Hematopoietic multipotent progenitor cell treated with erythropoietin and hydrocortisone succinate and interleukin-3 and kit ligand, for 15 days (in vitro differentiated cells): ENCODE data around the gene CRY2.
"Not testable (repeated sequence)": the region's sequence is repeated elsewhere in the genome, so short reads cannot be mapped to it uniquely, and the experiment has no call there.

Experiments
- DNase-seq: peaks from one replicate; pipeline ENCODE4 v3.0.0-alpha.2; 2015; ENCODE audit warnings: low spot score

The CRY2 gene

GRCh38 chr11:45899448-45900174, 52.3 kb downstream of the CRY2 start:
- no peak for DNase-seq

- DNase-seq, result not testable (repeated sequence)
These were observed 53.0 kb downstream of the CRY2 start for GRCh38 chr11:45900175-45900800.

GRCh38 chr11:45900916-45901617, 53.8 kb downstream of the CRY2 start:
- DNase-seq, result no peak

DNA sequence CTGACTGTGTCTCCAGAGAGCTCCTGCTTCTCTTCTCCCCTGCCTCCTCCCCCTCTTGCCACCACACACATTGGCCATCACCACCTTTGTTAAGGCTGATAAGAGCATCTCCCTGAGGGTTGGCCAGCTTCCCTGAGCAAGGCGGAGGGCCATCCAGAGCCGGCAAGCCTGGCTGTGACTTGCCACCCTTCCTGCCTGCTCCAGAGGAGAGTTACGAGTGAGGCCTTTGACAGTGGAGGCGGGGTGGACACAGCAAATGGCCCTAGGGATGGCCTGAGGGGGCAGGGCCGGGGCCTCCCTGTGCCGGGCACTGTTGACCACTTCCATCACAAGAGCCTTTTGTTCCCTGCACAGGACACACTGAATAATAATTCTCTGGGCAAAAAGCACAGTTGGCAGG, 54.4 kb downstream of the CRY2 start:
- DNase-seq, result no peak

DNA sequence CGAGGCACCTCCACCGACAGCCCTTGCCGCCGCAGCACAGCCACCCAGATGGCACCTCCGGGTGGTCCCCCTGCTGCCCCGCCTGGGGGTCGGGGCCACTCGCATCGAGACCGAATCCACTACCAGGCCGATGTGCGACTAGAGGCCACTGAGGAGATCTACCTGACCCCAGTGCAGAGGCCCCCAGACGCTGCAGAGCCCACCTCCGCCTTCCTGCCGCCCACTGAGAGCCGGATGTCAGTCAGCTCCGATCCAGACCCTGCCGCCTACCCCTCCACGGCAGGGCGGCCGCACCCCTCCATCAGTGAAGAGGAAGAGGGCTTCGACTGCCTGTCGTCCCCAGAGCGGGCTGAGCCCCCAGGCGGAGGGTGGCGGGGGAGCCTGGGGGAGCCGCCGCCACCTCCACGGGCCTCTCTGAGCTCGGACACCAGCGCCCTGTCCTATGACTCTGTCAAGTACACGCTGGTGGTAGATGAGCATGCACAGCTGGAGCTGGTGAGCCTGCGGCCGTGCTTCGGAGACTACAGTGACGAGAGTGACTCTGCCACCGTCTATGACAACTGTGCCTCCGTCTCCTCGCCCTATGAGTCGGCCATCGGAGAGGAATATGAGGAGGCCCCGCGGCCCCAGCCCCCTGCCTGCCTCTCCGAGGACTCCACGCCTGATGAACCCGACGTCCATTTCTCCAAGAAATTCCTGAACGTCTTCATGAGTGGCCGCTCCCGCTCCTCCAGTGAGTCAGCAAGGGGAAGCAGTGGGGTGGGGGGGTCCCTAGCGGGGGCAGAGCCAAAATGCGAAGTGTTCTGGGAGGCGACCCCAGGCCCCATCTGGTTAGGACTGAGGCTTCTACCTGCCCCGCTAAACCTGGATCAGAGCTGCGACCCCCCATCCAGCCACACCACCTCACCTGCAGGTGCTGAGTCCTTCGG, 55.4 kb downstream of the CRY2 start:
- DNase-seq, result no peak

- no peak for DNase-seq
These were observed 57.1 kb downstream of the CRY2 start for GRCh38 chr11:45904309-45904915.

DNA sequence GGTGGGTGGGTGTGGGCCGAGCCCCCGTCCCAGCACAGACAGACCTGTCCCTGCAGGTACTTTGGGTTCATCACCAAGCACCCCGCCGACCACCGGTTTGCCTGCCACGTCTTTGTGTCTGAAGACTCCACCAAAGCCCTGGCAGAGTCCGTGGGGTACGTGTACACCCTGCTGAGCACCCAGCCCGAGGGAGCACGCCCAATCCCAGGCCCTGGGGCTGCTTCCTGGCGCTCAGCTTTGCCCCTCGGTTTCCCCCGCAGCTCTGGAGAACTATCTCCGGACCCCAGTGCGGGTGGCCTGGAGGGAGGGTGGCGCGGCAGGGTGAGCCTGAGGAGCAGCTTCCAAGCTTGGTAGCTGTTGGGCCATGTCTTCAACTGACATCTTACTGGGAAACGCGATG, 57.8 kb downstream of the CRY2 start:
- DNase-seq, result no peak

GRCh38 chr11:45905576-45905975, 58.3 kb downstream of the CRY2 start:
- DNase-seq, result not testable (repeated sequence)

DNA sequence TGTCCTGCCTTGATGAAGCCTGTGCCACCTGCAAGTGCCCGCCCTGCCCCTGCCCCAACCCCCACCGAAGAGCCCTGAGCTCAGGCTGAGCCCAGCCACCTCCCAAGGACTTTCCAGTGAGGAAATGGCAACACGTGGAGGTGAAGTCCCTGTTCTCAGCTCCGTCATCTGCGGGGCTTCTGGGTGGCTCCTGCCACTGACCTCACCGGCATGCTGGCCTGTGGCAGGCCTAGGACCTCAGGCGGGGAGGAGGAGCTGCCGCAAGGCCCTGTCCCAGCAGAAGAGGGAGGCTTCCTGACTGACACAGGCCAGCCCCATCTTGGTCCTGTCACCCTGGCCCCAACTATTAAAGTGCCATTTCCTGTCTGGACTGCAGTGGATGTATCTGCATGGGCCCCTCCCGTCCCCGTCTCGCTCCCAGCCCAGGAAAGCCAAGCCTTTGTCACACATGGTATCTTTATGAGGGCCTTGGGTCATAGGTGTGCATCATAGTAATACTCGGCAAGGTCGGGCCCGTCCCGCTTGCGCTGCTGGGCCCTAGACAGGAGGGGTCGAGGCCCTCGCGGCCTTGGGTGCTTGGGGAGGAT, 58.9 kb downstream of the CRY2 start:
- no peak for DNase-seq

DNA sequence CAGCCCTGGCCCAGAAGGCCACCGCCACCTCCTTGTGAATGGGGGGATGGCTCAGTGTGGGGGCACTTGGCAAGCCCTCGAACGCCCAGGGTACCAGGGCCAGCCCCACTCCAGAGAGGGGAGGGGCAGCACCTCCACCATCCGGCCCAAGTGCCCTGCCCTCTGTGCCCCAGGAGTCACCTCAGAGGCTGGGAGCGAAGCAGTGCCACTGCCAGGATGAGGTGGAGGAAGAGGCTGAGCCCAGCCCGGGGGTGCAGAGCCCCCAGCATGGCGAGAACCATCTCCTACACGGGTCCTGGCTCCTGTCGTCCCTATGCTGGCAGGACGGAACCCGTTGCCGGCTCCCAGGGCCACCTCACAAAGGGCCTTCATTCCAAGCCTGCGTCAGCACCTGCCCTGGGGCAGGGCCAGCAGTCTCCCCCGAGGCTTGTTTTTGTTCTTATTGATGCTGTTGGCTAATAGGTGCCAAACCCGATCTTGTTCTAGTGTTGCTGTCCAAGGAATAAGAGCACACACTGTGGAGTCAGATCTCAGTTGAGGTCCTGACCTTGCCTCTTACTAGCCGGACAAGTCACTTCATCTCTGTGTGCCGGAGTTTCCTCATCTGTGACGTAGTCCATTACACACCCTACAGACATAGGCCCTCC, 59.8 kb downstream of the CRY2 start, which contains the start of gene FREY1:
TSS of gene FREY1 (minus strand) at position 307 of the 647 bp plus-strand sequence. CDS start at position 281, 26 bp downstream.
- DNase-seq, result no peak

- DNase-seq, result no peak
These were observed 60.7 kb downstream of the CRY2 start for GRCh38 chr11:45907911-45908370.

DNA sequence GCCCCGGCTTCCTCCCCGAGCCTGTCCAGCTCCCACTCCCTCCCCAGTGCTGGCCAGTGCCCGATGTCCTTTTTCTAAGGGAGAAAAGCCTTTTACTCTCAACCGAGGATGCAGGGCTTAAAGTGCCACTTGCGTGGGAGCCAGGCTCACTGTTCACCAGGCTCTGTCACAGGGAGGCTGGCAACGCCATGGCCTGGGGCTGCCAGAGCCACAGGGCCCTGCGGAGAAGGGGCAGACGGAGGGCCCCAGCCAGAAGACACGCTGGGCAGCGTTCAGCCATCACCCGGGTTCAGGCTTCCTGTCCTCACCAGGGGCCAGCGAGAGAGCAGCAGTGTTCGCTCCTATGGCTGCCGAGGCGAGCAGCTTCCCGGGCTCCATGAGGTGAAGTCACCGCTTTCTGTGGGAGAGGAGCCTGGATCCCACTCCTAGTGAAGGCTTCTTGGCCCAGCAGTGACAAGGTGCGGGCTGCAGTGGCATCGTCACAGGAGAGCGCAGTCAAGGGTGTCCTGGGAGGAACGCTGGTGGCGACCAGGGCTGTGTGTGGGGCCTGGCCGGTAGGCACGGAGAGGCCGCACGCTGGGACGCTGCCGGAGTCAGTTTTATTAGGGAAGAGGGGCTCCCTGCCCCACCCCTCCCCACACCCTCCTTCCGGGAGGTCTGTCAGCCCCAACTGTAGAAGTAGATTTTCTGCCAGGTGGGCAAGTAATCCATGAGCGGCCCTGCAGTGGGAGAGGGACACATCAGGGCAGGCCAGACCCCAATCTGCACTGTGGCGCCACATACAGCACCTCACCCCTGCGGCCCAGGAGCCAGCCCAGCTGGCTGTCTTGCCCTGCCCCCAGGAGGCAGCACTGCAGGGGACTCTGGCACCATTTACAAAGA, 62.6 kb downstream of the CRY2 start:
- DNase-seq, result no peak

- no peak for DNase-seq
These were observed 63.3 kb downstream of the CRY2 start for GRCh38 chr11:45910623-45911022.

DNA sequence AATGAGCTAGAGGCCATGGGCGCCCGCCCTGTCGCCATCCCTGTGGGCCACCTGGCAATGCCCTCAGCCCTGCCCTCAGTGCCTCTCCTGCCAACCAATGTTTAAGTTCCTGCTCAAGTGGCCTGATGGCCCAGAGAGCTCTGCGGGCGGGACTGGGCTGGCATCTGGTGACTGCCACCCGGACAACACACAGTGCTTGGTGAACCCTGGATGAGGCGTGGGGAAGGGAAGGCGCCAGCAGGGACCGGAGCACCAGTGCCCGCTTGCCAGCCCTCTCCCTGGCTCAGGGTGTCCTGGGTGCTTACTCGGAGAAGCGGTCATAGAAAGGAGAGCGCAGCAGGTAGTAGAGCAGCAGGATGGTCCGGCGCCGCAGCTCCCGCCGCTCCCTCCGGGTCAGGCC, 66.2 kb downstream of the CRY2 start:
- DNase-seq, result no peak

- DNase-seq, result no peak
These were observed 66.8 kb downstream of the CRY2 start for GRCh38 chr11:45913942-45914635.

DNA sequence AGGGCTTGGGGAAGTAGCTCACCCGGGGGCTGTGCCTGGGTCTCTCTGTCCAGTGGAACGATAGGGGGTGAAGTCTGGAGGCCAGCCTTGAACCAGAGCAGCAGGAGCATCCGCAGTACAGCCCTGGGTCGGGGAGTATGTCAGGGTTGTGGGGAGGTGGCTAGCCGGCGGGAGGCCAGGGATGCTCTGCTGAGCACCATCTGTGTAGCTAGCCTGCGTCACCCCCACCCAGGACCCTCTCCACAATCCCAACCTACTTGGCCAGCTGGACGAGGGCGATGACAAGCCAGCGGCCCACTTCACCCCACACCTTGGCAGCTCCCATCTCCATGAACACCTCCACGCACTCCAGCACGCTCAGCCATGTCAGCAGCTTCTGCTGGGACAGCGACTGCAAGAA, 68.2 kb downstream of the CRY2 start:
- no peak for DNase-seq

DNA sequence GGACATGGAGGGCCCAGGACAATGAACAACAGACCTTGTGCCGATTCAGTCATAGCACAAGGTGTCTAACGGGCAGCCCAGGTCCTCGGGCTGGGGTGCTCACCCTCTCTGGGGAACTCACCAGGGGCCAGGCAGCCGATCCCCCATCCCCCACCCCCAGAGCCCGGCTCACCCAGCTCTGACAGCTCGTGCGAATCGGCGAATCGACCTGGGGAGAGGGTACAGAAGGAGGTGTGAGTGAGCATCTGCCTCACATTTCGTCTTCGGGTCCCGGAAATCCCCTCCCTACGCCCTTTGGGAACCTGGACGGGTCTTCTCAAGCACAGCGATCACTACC, 70.0 kb downstream of the CRY2 start:
- no peak for DNase-seq

DNA sequence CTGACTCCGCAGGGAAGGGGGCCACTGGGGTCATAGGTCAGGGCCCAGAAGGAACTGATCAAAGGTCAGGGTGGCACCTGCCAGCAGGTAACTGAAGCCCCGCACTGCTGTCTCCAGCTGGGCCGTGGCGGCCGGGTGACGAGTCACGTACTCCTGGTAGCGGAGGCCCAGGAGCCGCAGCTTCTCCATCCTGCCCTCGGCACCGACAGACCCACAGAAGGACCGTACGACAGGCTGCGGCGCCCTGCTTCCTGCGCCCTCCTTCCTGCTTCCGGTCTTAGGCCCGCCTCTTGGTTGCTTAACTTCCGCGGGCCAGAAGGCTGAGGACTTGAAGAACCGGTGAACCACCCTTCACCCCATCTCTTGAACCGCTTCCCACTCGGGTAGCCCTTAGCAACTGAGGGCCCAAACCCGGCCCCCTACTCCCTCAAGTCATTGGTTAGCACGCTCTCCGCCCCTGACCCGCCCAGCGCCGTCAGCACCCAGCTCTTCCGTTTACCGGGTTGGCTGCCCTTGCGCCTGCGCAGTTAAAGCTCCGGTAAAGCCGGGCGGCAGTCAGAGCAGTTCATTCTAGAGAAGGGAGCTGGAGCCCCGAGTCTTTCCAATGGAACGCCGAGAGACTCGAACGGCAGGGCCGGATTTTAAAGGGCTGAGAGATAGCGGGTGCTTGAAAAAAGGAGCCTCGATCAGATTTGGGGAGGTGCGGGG, 70.5 kb downstream of the CRY2 start, which contains the start of gene PEX16:
TSS of gene PEX16 (minus strand) at position 255 of the 708 bp plus-strand sequence. CDS start at position 189, 66 bp downstream.
- DNase-seq, result peak; percentile 96
